Right kidney (tissue), 9 donors: ENCODE data around the gene SLC26A11.

Source experiments
- DNase-seq: peaks from one replicate; pipeline ENCODE4 v3.0.0-alpha.2; 2016
- long read RNA-seq, 8 donors: transcript quantifications; one replicate each; lab custom pipeline, GENCODE V29; 2026

SLC26A11 gene
- long read RNA-seq, donor 1, partial matches to known transcripts = 5 of 12 reads
- long read RNA-seq, donor 1, other reads (novel, unspliced or antisense) = 0 of 12 reads
- long read RNA-seq, donor 2, transcript SLC26A11-201 (18 exons, 2,885 nt) = major isoform, 5 of 6 reads
- long read RNA-seq, donor 2, partial matches to known transcripts = 0 of 6 reads
- long read RNA-seq, donor 2, other reads (novel, unspliced or antisense) = 0 of 6 reads
- long read RNA-seq, donor 3, partial matches to known transcripts = 0 of 6 reads
- long read RNA-seq, donor 3, other reads (novel, unspliced or antisense) = 0 of 6 reads
- long read RNA-seq, donor 4, partial matches to known transcripts = 0 of 4 reads
- long read RNA-seq, donor 4, other reads (novel, unspliced or antisense) = 0 of 4 reads
- long read RNA-seq, donor 5, partial matches to known transcripts = 0 of 2 reads
- long read RNA-seq, donor 5, other reads (novel, unspliced or antisense) = 0 of 2 reads
- long read RNA-seq, donor 6 = 0 reads
- long read RNA-seq, donor 7 = 0 reads
- long read RNA-seq, donor 8, partial matches to known transcripts = 0 of 3 reads
- long read RNA-seq, donor 8, other reads (novel, unspliced or antisense) = 0 of 3 reads

DNA sequence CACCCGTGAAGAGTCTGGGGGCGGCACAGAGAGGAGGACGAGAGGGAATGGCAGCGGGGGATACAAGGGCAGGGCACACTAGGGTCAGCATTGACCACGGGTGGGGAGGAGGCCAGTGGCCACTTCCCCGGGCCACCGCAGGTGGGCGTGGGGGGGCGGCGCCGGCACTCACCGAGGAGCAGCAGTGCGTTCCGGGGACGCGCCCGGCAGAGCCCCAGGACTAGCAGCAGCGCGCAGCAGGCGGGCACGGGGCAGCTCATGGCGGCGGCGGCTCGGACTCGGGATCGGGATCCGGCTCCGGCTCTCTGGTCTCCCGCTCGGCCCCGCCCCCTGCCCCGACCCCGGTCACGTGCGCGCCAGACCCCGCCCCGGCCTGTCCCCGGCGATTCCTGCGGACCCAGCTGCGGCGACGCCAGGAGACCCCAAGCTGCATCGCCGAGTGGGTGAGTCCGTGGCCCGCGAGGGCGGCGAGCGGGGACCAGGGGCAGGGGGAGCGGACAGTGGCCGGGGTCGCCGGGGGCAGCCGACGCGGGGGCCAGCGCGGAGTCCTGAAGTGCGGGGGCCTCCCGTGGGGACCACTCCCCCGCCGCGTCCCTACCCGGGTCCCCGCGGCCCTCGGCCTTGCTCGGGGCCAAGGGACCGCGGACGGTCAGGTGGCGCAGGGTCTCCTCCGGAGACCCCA, at the start of gene SLC26A11, which contains the start of gene SGSH:
SLC26A11 (plus strand) TSS at position 374 of the 682 bp plus-strand sequence. CDS start 1,134 bp downstream, outside the sequence.
SGSH (minus strand) TSS at position 280 of the 682 bp plus-strand sequence; CDS start at position 260, 20 bp downstream.
- DNase-seq = peak; percentile 71

DNA sequence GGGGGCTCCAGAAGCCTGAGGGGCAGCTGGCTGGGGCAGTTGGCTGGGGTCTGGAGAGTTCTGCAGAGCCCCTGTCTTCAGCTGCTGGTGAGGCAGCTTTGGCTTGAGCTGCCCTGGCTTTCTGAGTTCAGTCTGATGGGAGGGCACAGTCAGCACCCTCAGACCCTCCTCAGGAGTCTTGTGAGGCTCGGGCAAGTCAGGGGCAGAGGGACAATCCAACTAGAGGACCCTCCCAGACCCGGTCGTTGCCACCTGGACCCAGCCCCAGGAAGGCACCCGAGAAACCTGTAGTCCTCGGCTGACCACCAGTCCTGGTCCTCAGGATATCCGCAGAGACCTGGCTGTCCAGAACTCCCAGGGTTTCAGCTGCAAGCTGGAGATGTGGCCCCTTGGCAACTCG, 48.5 kb upstream of the SLC26A11 start:
- DNase-seq = no peak

DNA sequence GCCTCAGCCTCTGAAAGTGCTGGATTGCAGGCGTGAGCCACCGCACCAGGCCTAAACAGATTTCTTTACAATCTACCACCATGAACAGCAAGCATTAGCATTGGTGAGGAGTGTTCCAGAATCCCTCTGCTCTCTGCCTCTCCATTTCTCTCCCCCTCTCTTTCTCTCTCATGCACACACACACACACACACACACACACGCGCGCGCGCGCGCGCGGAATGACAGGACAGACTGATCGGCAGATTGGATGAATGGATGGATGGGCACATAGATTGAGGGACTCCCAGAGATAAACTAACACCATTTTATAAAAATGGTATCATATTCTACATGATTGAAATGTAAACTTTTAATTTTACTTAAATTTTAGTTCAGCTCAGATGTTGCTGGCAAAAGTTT, 47.1 kb upstream of the SLC26A11 start:
- DNase-seq = no peak

DNA sequence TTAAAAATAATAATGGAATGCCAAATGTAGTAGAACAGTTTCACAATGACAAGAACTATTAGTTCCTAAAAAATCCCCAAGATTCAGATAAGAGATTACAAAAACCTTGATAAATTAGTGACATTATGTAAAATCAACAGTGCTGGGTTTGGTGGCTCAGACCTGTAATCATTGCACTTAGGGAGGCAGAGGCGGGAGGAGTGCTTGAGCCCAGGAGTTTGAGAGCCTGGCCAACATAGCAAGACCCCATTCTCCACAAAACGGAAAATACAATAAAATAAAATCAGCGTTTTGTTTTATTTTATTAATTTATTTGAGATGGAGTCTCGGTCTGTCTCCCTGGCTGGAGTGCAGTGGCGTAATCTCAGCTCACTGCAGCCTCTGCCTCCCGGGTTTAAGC, 46.3 kb upstream of the SLC26A11 start:
- no peak for DNase-seq

DNA sequence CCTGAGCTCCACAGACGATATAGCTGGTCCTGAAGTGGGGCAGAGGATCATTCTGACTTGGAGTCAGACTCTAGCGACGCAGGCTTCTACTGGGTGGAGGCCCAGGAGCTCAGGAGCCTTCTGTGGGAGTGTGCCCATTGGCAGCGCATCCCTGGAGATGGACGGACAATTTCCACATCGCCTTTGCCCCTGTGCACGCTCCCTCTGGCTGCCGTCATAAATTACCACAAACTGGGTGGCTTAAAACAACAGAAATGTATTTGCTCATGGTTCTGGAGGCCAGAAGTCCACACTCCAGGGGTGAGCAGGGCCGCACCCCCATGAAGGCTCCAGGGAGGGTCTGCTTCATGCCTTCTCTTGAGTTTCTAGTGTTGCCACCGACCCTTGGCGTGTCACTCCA, 43.5 kb upstream of the SLC26A11 start:
- DNase-seq = no peak

DNA sequence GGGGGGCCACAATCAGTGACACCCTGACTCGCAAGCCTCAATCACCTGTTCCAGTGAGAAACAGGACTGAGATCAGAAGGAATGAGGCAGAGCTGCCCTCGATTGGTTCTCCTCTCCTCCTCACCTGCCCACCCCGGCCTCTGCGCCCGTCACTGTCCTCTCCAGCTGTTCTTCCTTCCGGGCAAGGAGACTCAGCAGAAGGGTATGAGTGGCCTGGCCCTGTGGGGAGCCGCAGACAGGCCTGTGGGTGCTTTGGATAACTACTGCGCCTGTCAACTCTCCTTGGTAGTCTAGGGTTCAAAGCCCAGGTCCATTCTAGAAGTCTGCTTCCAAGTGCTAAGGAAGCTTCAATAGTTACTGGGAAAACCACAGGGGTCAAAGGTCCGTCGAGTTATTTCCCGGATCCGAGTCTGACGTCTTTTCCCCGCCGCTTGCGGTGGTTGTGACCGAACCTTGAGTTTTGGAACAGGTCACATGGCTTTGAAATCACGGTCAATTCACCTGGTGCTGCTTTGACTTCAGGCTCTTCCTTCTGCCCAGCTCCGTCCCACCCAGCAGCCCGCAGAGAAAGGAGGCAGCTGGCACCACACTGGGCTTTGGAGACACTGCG, 42.1 kb upstream of the SLC26A11 start:
- DNase-seq = no peak

DNA sequence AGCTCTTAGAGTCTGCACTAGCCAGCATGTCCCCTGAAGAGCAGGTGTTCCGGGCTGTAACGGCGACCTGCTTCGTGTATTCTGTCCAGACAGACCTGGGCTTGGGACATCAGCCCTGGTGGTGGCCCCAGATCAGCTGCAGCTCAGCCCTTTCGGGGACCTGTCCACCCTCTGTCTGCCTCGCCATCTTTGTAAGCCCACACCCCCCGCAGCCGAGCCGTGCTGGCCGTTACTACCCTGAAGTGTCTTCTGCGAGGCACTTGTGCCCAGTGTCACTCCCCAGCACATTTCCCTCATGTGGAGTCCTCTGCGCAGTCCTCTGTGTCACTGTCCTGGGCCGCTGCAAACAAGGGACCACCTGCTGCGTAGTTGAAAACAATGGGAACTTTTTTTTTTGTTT, 40.0 kb upstream of the SLC26A11 start:
- DNase-seq = no peak

DNA sequence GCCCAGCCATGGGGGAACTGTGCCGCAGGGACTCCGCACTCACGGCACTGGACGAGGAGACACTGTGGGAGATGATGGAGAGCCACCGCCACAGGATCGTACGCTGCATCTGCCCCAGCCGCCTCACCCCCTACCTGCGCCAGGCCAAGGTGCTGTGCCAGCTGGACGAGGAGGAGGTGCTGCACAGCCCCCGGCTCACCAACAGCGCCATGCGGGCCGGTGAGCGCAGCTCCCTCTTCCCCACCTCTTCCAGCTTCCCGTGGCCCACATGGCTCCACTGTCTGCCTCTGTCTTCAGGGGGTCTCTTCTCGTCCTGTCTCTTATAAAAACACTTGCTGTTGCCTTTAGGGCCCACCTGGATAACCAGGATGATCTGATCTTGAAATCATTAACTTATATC, 38.8 kb upstream of the SLC26A11 start:
- DNase-seq = no peak

DNA sequence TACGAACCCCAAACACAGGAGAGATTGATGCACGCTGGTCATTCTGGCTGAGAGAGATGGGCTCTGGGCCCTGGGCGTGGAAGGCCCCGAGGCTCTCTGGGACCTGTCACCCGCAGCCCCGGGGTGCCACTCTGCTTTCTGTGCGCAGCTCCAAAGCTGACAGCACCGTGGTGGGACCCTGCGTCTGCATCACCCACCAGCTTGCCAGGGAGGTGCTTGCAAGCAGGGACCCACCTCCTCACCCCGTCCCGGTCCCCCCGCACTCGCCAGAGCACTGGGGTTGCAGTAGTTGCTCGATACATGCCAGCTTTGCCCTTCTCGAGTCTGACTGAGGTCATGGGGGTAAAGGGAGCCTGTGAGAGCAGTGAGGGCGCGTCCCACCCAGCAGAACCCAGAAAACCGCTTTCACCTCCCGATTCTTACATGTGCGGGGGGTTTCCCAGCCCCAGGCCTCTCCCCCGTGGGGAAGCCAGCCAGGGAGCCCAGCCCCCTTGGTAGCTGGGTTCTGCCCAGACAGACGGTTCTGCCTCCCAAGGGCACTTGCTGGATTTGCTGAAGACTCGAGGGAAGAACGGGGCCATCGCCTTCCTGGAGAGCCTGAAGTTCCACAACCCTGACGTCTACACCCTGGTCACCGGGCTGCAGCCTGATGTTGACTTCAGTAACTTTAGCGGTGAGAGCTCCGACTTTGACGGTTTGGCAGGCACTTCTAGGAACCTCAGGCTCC, 37.9 kb upstream of the SLC26A11 start:
- DNase-seq = no peak

DNA sequence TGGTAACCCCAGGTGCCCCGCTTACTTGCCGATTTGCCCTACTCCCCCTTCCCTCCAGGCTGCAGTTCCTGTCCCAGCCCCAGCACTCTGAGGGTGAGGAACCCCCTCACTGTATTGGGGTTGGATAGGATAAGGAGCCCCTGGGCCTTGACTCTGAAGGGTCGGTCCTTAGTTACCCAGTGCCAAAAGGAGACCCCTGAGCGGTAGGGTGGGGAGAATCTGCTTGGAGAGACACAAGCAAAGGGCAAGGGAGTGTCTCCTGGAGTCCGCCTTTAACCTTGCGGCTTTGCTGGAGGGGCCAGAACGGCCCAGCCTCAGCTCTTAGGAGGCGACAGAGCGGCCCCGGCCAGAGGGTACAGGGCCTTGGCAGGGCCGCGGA, 37.4 kb upstream of the SLC26A11 start:
- no peak for DNase-seq

DNA sequence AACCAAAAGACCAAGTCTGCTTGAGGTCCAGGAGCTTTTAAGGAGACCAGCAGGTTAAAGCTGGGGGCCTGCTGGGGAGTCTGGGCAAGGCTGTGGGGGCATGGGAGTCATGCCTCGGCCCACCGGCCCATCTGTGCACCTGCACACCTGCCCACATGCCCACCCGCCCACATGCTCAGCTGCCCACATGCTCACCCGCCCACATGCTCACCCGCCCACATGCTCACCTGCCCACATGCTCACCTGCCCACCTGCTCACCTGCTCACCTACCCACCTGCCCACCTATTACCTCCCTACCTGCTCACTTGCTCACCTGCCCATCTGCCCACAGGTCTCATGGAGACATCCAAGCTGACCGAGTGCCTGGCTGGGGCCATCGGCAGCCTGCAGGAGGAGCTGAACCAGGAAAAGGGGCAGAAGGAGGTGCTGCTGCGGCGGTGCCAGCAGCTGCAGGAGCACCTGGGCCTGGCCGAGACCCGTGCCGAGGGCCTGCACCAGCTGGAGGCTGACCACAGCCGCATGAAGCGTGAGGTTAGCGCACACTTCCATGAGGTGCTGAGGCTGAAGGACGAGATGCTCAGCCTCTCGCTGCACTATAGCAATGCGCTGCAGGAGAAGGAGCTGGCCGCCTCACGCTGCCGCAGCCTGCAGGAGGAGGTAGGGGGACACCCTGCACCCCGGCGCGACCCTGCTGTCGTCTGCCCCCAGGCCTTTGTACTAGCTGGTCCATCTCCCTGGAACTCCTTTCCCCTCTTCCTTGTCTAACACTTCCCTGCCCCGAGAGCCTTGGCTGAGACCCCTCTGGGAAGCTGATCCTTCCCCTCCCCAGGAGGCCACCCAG, 36.4 kb upstream of the SLC26A11 start:
- DNase-seq = no peak

DNA sequence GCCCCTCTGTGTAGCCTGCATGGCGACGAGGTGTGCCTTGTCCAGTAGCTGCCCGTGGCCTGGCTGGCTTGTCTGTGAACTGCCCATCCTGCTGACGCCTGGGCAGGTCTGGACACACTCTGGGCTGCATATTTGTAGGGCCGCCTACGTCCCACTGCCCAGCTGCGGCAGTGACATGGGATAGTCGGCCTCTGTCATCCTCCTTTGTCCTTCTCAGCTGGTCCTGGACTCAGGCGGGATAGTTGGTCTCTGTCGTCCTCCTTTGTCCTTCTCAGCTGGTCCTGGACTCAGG, 35.9 kb upstream of the SLC26A11 start:
- no peak for DNase-seq

DNA sequence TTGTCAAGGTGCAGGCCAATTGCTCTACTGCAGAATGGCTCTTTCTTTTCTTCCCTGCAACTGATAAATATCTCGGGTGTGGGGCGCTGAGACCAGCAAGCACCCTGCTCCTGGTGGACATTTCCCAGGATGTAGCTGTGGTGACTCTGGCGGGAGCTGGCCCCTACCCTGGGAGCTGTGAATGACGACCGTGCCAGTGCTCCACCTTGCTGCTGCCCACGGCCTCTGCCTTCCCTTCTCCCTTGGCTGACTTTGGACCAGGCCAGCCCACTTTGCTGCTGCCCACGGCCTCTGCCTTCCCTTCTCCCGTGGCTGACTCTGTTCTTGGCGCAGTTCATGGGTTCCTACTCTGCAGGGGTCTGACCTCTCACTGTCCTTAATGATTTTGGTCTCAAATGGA, 34.3 kb upstream of the SLC26A11 start:
- no peak for DNase-seq

DNA sequence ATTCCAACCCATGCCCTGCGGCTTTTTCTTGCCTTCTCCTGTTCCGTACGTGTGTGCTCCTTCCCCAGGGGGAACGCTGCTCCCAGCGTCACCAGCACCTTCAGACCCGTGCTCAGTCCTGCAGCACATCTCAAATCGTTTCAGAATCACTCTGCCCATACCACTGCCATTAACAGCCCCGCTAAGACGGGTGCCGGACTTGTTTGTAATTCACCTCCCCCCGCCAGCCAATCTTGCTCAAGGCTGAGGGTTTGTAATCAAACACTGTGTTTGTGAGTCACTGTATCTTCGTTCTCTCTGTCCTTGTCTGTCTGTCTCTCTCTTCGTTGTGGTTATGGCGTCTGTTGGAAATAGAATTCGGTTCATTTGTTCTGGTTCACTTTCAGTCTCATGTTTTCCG, 33.1 kb upstream of the SLC26A11 start:
- DNase-seq = no peak

DNA sequence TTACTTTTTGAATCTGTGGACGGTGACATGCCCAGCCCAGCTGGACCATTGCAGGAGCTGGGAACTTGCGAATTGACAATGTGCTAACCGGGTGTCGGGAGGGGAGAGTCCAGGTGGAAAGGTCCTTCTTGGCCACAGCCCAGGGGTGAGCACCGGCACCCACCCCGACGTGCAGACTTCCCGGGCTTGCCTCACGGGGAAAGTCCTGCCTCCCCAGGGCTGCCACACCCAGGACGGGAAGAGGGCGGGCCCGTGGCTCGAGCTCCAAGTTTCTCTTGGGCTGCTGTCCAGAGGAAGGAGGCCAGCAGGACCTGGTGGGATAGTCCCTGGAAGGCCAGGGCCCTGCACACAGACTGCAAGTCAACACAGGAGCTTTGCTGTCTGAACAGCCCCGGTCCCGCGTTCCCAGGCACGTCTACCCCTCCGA, 32.7 kb upstream of the SLC26A11 start:
- DNase-seq = no peak

DNA sequence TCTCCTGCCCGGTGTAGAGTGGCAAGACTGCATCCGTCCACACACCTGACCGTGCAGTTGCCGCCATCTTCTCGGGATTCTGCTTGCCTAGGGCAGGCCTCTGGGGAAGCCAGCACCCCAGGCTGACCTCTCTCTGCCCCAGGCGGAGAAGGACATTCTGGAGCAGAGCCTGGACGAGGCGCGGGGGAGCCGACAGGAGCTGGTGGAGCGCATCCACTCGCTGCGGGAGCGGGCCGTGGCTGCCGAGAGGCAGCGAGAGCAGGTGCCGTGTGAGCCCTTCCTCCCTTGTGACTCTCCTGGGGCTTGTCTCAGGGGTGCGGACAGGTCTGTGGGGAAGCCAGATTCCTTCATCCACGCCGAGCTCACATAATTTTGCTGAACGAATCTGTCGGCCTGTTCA, 30.6 kb upstream of the SLC26A11 start:
- DNase-seq = no peak

DNA sequence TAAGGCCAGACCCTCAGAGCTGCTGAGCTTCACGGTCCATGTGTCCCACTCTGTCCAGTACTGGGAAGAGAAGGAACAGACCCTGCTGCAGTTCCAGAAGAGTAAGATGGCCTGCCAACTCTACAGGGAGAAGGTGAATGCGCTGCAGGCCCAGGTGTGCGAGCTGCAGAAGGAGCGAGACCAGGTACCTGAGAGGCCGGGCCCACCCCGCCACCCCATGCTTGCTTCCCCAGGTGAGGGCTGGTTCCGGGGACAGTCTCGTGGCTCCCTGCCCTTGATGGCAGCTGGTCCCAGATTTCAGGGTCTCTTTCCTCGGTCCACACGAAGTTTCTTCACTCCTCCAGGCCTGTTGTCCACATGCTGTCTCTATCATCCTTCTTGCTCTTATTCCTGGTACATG, 29.5 kb upstream of the SLC26A11 start:
- no peak for DNase-seq

DNA sequence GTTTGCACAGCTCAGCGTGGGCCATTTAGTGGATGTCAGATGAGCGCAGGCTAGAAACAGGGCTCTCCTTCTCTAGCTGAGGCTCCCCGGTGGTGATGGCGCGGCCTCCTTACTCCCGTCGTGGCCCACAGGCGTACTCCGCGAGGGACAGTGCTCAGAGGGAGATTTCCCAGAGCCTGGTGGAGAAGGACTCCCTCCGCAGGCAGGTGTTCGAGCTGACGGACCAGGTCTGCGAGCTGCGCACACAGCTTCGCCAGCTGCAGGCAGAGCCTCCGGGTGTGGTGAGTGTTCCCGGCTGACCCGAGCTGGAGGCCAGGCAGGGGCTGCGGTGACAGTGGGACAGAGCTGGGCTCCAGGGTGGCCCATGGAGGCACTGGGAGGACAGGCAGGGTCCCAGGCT, 29.0 kb upstream of the SLC26A11 start:
- no peak for DNase-seq

DNA sequence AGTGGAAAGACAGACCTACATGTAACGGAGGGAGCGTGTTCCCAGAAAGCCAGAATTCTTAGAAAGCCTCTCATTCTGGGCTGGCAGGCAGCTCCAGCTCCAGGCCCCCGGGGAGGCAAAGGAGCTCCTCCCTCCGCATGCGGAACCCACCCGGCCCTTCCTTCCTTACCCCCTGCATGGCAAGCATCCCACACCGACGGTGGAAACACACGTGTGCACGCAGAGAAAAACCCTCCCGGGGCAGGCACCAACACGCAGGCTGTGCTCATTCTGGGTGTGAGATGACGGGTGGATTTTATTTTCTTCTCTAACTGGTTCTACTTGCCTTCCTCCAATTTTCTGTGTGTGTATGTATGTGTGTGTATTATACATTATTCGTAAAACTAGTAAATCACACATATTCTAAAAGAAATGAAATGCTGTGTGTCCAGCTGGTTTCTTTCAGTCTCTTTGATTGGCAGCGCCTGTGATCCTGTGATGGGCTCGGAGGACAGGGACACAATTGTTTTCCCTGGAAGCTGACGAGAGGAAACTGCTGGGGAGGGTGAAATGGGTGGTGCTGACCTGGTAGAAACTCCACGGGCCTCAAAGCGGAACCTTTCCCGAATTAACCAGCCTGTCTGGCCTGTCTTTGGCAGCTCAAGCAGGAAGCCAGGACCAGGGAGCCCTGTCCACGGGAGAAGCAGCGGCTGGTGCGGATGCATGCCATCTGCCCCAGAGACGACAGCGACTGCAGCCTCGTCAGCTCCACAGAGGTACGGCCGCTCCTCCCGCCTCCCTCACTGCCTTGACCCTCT, 28.2 kb upstream of the SLC26A11 start:
- DNase-seq = peak; percentile 44

DNA sequence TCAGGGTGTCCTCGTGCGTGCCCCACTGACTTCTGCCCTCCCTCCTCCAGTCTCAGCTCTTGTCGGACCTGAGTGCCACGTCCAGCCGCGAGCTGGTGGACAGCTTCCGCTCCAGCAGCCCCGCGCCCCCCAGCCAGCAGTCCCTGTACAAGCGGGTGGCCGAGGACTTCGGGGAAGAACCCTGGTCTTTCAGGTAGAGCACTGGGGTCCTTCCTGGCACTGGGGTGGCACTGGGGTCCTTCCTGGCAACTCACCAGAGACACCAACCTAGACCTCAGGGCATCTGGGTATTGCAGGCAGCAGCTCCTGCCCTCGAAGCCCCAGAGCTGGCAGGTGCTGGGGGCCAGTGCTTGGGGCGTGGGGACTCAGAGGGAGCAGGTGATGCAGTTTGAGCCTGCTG, 25.1 kb upstream of the SLC26A11 start:
- DNase-seq = no peak
